SK-N-MC (cell line): Measurements from ENCODE around the gene PRKCQ.

Experiments
- EZH2 ChIP-seq: fragments of 200-600 bp; sonication (generic); IDR thresholded peaks from one replicate; pipeline ENCODE4 v1.6.1; 2017; ENCODE audit warnings: antibody characterized with exemption
- POLR2AphosphoS5 ChIP-seq: IDR thresholded peaks from 2 replicates; pipeline ENCODE4 v1.6.1; 2012; ENCODE audit warnings: mild to moderate bottlenecking, low read depth, low read length, borderline replicate concordance

- TF ChIP-seq POLR2AphosphoS5, result no peak
- TF ChIP-seq EZH2, result no peak
Measured at GRCh38 chr10:6536102-6536501, 44.0 kb downstream of the PRKCQ start.
